ENCODE results near the gene STUM.

- TF ChIP-seq POLR2AphosphoS5 (IDR thresholded peaks at IDR 0.05; ENCODE audit: borderline replicate concordance, low read depth, low read length) (no peak), EZH2 (IDR thresholded peaks at IDR 0.05) (no peak)
Measured at GRCh38 chr1:226643611-226644540, 95.3 kb downstream of the STUM start.
